HG02852 (cell line): ENCODE results near the gene PSEN1.

Experiments
- ATAC-seq: cut with Tn5 transposase; IDR thresholded peaks from one replicate; pipeline ENCODE4 v1.9.1; 2021; ENCODE audit warnings: mild to moderate bottlenecking, moderate library complexity; ENCODE audit not compliant: unreplicated experiment

The PSEN1 gene

DNA sequence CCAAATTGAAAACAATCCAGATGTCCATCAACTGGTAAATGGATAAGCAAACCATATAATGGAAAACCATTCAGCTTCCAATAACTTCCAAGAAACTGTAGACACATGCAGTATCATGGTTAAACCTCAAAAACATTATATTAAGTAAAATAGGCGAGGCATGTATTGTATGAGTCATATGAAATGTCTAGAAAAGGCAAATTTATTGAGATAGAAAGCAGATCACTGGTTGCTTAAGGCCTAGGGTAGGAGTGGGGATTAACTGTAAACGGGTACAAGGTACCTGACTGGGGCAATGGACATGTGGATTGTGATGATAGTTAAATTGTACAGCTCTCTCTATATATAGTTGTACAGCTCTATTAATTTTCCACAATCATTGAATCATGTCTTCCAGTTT, 79.7 kb downstream of the PSEN1 start:
- no peak for ATAC-seq

DNA sequence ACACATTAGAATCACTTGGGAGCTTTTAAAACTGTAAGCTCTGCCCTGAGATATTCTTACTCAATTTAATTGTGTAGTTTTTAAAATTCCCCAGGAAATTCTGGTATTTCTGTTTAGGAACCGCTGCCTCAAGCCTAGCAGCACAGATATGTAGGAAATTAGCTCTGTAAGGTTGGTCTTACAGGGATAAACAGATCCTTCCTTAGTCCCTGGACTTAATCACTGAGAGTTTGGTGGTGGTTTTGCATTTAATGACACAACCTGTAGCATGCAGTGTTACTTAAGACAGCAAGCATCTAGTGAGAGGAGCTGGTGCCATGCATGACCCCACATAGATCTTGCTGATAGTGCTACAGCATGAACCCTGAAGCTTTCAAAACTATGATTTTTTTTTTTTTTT, 81.1 kb downstream of the PSEN1 start:
- ATAC-seq, result no peak

DNA sequence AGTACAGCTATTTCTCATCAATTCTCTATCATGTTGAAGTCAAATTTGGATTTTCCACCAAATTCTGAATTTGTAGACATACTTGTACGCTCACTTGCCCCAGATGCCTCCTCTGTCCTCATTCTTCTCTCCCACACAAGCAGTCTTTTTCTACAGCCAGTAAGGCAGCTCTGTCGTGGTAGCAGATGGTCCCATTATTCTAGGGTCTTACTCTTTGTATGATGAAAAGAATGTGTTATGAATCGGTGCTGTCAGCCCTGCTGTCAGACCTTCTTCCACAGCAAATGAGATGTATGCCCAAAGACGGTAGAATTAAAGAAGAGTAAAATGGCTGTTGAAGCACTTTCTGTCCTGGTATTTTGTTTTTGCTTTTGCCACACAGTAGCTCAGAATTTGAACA, 83.8 kb downstream of the PSEN1 start:
- no peak for ATAC-seq

DNA sequence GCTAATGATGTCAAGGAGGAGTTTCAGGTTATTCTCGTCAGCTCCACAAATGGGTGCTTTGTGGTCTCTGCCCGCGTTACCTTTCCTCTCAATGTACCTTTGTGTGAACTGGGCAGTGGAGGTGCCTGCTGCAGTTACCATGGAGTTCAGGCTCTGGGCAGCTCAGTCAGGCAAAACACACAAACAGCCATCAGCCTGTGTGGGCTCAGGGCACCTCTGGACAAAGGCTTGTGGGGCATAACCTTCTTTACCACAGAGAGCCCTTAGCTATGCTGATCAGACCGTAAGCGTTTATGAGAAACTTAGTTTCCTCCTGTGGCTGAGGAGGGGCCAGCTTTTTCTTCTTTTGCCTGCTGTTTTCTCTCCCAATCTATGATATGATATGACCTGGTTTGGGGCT, 84.3 kb downstream of the PSEN1 start:
- no peak for ATAC-seq

DNA sequence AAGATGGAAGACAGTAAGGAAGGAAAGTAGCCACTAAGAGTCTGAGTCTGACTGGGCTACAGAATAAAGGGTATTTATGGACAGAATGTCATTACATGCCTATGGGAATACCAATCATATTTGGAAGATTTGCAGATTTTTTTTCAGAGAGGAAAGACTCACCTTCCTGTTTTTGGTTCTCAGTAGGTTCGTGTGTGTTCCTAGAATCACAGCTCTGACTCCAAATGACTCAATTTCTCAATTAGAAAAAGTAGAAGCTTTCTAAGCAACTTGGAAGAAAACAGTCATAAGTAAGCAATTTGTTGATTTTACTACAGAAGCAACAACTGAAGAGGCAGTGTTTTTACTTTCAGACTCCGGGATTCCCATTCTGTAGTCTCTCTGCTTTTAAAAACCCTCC, 85.6 kb downstream of the PSEN1 start:
- no peak for ATAC-seq

DNA sequence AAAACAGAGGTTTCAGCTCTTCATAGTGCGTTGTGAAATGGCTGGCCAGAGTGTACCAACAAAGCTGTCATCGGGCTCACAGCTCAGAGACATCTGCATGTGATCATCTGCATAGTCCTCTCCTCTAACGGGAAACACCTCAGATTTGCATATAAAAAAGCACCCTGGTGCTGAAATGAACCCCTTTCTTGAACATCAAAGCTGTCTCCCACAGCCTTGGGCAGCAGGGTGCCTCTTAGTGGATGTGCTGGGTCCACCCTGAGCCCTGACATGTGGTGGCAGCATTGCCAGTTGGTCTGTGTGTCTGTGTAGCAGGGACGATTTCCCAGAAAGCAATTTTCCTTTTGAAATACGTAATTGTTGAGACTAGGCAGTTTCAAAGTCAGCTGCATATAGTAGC, 86.7 kb downstream of the PSEN1 start:
- ATAC-seq, result peak; percentile 66

DNA sequence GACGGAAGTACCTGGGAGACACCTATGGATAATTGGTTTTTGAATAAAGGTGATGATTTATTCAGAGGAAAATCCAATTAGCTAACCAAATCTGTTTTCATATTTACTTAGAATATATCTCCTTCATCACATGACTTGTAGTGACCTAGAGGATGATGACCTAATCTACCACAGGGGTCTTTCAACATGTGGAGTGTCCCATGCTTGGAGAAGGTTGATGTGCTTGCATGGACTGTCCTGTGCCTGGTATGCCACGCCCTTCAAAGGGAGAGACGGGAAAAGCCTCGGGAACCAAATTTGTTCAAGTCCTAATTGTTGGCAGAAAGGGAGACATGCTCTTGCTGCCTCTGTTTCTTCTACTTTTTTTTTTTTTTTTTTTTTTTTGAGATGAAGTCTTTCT, 89.2 kb downstream of the PSEN1 start:
- no peak for ATAC-seq

DNA sequence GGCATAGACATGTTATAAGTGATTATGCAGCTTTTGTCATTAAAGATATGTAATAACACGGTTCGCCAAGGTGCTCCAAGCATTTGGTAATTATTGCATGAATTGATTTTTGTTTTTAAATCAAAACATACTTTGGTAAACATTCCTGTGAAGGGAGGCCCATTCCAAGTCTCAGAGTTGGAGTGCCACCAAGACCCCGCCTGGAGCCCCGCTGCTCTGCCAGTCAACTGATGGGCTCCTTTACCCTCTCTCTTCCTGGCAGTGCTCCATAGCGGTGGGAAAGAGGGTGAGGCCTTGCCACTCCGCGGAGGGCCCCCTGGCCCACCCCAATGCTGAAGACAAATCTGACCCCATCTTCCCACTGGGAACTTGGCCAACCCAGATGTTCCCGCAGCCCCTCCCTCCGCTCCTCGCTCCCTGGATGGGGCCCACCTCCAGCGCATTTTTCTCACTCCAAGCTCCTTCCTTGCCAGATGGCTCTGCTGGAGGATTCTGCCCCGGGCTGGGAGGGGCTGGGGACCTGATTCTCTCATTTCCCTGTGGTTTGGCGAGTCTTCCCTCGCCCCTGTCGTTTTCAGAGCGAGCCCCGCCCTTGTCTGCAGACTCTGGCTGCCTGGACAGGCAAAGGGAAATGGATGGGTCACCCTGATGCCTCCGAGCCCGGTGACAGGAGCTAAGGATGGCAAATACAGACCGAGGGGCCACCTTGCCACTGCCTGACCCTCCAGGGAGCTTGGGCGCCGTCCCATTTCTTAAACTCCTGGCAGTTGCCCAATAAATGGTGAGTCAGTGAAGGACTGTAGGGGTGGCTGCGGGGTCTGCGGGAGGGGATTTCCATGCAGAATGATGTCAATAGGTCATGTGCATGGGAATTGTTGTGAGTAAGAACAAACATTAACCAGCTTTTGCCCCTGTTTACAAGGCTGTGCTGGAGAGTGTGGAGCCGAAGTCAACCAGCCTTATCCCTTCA, 91.8 kb downstream of the PSEN1 start:
- no peak for ATAC-seq

DNA sequence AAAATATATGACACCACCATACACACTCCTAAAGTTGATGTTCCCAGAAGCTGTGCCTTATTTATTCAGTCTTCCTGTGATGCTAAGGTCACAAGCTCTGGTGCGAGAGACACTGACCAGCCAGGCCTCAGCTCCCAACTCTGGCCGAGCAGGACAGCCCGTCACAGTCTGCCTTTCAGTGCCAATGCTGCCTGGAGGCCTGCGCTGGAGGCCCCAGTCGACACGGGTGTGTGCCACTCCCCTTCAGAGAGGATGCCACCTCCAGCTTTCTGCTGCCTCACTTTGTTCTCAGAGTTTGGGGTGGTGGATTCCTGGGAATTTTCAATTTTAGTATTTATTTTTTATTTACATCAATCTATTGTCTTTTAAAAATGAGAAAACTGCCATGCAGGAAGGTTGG, 93.7 kb downstream of the PSEN1 start:
- no peak for ATAC-seq

DNA sequence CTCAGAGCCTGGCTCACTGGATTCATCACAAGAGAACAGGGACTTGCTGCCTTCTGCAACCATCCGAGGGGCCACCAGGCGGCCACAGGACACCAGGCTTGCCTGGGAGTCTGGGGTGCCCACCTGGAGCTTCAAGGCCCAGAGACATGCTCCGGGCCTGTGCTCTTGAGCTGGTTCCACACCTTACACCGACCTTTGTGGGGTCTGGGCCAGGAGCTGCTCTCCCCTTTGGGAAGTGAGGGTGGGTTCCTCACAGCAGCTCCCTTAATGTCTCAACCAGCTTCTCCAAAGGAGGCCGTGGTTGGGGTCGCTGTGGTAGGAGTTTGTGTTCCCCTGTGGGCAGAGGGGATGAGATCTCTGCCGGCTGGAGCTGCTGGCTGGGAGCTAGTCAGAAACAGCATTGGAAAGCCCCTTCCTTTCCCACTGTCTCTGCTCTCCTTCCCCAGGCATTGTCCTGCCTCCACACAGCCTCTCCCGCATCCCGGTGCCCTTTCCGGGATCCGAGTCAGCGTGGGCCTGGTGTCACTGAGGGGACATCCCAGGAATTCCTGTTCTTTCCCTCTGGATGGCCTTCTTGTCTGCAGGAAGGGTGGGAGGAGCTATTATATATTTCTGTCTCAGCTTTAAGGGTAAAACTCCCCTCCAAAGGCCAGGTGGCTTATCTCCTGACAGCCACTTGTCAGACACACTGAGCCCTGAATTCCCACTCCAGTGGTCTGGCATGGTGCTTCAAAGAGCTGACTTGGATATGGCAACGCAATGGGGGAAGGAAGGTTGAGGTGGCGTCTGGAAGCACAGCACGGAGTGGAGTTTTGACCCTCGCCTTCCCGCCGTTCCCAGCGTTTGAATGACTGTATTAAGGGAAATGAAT, 95.9 kb downstream of the PSEN1 start:
- no peak for ATAC-seq

DNA sequence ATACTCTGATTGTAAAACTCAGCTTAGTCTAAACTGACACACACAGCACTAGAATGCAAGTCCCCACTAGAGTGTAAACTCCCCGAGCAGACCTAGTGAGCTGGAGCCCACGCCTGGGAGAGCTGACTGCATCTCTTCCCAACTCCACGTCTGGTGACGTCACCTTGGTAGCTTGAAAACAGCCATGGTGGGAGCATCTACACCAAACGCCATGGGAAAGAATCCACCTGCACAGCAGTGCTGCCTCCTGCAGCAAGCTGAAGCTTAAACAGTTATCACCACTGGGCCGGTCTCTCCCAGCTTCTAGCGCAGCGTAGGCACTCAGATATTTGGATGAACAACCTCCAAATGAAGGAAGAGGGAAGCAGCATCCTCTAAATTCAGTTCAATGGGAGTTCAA, 96.7 kb downstream of the PSEN1 start:
- no peak for ATAC-seq

DNA sequence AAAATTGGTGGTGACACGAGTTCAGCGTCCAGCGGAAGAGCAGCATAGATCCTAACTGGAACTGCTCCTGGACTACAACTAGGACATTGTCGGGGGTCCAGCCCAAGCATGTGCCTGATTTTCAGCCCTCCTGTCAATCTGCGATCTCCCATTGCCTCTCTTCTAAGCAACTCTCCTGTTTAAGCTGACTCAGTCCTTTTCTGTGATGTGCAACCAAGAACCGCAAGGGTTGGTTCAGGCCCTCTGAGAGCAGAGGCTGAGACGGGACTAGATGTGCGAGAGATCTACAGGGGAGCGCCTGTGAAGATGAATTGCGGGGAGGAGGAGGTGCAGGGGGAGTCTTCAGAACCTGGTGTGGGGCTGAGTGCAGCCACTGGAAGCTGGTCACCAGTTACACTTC, 97.3 kb downstream of the PSEN1 start:
- no peak for ATAC-seq

DNA sequence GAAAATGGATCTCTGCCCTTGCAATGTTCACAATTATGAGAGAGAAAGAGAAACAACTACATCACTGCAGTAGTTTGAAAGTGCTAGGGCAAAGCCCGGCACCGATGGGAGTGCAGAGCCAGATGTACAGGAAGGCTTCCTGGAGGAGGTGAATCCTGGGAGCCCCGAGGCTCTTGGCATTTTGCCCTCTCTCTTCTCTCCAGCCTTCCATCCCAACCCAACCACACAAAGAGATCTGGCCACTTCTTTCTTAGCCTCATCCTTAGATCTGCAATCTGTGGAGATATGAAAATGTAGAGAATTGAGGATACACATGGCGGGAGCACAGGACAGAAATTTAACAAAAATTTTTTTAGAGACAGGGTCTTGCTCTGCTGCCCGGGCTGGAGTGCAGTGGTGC, 97.7 kb downstream of the PSEN1 start:
- no peak for ATAC-seq

DNA sequence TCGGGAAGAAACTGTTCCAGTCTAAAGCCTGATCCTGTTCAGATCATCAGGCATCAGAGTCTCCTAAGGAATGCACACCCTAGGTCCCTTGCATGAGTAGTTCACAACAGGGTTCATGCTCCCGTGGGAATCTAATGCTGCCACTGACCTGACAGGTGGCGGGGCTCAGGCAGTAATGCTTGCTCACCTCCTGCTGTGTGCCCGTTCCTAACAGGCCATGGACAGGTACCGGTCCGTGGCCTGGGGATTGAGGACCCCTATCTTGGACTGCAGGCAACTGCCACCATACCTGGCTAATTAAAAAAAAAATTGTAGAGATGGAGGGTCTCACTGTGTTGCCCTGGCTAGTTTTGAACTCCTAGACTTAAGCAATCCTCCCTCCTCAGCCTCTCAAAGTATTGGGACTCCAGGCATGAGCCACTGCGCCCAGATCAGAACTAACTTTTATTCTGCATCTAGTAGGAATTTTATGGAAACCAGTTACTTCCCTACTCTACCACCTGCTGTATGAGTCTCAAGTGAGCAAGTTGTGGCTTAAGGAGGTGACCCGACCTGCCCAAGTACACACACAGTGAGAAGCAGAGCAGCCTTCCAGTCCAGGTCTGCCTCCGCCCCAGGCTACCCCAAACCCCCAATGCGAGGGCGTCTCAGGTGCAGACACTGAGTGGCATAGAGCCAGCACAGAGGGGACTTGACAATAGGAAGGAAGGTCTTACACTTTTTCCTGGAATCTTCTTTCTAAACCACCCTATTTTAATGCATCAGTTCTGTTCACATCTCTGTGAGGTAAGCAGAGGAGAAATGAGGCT, 98.5 kb downstream of the PSEN1 start:
- ATAC-seq, result no peak

DNA sequence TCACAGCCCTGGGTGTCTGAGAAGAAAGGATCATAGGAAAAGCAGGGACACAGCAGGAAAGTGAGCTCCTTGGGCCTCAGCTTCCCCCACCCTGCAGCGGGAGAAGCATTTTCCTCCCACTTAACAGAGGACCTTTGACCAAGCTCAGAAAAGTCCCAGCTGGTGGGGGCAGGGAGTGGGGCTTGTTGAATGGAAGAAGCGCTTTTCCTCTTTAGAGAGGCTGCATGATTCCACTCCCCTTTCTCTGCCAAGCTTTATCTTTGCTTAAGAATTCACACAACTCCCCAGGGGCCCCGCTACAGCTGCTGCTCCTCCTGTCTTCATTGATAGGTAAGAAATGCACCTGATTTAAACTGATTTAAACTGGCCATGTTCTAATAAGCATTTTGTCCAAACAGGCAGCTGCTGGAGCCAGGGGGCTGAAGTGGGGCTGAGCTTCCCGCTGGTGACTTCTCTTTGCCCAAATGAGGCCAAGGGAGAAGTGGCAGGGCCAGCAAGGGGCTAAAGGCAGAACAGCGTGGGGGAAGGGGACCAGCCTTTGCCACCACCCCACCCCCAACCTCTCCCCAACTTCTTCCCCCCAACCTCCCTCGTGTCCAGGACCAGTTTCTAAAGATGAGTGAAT, 99.3 kb downstream of the PSEN1 start:
- ATAC-seq, result no peak

DNA sequence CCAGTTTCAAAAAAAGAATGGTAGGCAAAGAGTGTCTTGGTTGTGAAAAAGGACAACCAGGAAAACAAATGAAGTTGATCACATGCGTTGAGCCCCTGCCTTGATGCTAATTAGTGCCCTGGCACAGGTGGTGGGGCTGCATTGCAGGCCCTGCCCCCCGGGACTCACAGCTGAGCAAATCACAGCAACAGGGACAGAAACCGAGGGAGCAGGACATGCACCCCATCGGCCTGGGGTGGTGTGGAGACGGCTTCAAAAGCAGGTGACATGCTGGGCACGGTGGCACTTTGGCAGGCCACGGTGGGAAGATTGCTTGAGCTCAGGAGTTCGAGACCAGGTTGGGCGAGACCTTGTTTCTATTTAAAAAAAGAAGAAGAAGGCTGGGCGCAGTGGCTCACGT, 99.8 kb downstream of the PSEN1 start:
- ATAC-seq, result no peak

DNA sequence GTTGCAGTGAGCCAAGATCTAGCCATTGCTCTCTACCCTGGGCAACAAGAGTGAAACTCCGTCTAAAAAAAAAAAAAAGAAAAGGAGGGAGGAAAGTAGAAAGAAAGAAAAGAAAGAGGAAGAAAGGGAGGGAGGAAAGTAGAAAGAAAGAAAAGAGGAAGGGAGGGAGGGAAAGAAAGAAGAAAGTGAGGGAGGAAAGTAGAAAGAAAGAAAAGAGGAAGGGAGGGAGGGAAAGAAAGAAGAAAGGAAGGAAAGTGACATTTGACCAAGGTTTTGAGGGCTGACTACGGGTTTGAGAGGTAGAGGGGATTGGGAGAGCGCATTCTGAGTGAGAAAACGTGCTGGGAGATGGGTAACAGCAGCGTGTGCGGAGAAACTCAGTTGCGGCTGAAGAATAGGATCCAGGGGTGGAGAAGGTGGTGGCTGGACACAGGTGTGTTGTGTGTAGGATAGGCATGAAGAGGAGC, 100.5 kb downstream of the PSEN1 start:
- no peak for ATAC-seq

DNA sequence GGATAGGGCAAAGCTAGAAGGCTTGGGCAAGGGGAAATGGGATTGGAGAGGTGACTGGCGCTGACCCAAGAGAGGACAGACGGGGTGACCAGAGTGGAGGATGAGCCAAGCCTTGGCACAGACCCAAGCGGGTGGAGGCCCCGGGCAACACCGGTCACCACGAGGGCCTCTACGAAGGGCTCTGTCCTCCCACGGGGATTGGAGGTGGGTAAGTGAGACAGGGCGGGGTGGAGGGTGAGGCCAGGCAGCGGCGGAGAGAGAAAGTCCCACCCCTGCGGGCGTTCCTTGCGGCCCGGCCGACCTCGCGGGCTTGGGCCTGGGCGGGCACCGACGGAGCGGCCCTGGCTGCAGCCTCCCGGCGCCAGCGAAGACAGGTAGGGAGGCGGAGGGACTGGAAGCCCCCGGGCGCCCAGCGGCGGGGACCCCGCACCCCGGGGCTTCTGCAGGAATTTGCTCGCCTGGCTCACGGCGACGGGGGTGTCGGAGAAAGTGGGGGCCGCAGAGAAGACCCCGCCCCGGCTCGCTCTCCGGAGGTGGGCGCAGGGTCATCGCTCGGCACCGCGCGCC, 101.0 kb downstream of the PSEN1 start, which contains the start of gene PAPLN:
TSS of gene PAPLN (plus strand) at position 288 of the 567 bp plus-strand sequence. CDS start 2,273 bp downstream, outside the sequence.
- no peak for ATAC-seq

DNA sequence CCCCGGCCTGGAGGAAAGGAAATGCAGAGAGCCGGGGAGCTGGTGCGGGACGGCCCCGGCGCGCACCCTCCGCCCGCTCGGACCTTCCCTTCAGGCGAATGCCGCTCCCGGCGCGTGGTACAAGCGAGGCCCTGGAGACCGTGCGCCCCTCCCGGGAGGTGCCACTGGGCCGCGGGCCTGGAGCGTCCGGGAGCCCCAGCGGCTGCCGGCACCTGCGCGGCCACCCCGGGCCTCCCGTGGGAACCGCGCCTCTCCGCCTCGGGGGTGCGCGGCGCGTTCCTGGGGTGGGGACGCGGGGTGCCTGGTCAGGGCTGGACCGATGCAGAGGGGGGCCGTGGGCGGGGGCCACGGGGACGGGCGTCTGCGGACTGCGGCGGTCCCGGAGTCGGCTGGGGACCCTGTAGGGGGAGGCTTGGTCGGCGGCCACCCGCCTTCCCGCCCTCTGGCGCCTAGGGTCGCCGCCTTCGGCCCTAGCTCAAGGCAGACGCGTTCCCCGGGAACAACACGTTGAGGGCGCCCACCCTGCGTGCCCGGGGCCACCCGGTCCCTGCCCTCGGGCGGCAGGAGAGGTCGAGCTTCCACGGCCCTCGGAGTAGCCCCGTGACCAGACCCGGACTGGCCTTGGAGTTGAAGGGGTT, 101.6 kb downstream of the PSEN1 start:
- ATAC-seq, result no peak
